Keratinocyte (primary cell): ENCODE data around the gene MRPS11.

Source experiments
- CTCF ChIP-seq, 3 experiments: IDR thresholded peaks in 1 of 3; conservative IDR thresholded peaks in 1 of 3; optimal IDR thresholded peaks in 1 of 3; 2 replicates in 2 of 3; 3 replicates in 1 of 3; pipeline versions ENCODE3 to v1.5.1; 2011; ENCODE audit warnings: low read length in 3 of 3, mild to moderate bottlenecking in 3 of 3, moderate library complexity in 2 of 3, control low read depth in 1 of 3, inconsistent platforms in 1 of 3; ENCODE audit not compliant: insufficient read depth in 2 of 3; ENCODE audit errors: extremely low read depth in 1 of 3
- EZH2 ChIP-seq: IDR thresholded peaks from one replicate; pipeline ENCODE4 v1.6.1; 2012; ENCODE audit warnings: inconsistent platforms, mild to moderate bottlenecking, low read length, moderate library complexity

GRCh38 chr15:88490036-88490435, 22.5 kb downstream of the MRPS11 start:
- no peak for TF ChIP-seq CTCF (optimal IDR thresholded peaks at IDR 0.05 in 1 of 3, IDR thresholded peaks at IDR 0.05 in 1 of 3, conservative IDR thresholded peaks at IDR 0.05 in 1 of 3; ENCODE audit: extremely low read depth in 1 of 3, insufficient read depth in 2 of 3, low read length in 3 of 3)
- no peak for TF ChIP-seq EZH2
